H1 (cell line): ENCODE data around the gene MAPK1. TPM values are rescaled to one million over a fixed set of nuclear protein-coding genes. Genes with fewer than 3 reads are reported as not detected.
A peak's percentile ranks its signal among the peaks of the same experiment; 100 is the strongest.

Source experiments
- CTCF ChIA-PET: fragments of 300-600 bp; sonication (Branson Sonifier 250); formaldehyde crosslinking; loops from one replicate; lab custom pipeline; 2021; ENCODE audit not compliant: partially characterized antibody; lab: Charles Lee
- POLR2A ChIA-PET: fragments of 300-600 bp; sonication (Branson Sonifier 250); formaldehyde crosslinking; loops from one replicate; lab custom pipeline; 2021; ENCODE audit warnings: inconsistent platforms; ENCODE audit not compliant: partially characterized antibody; lab: Charles Lee
- DNase-seq, 2 experiments: peaks; one replicate each; pipeline versions ENCODE4 v3.0.0 to v3.0.0-alpha.2; 2010 to 2022; ENCODE audit warnings: low spot score in 2 of 2, low read depth in 1 of 2, mixed read lengths in 1 of 2
- FAIRE-seq: peaks from 2 replicates; lab custom pipeline; 2011; peaks lifted over from hg19 to GRCh38; lab: Jason Lieb, UNC
- H2AFZ ChIP-seq: 2 replicates; pipeline ENCODE4 v1.8.1; 2012; ENCODE audit warnings: low read length, inconsistent platforms
- H2AK5ac ChIP-seq: 2 replicates; pipeline ENCODE4 v1.6.1; 2013; ENCODE audit warnings: low read depth, low read length
- H2BK120ac ChIP-seq: replicated peaks from 2 replicates; pipeline ENCODE3; 2013; ENCODE audit warnings: low read depth, low read length, inconsistent platforms
- H2BK12ac ChIP-seq: 2 replicates; pipeline ENCODE4 v1.6.1; 2013; ENCODE audit warnings: low read depth, low read length
- H2BK15ac ChIP-seq: 2 replicates; pipeline ENCODE4 v1.6.1; 2013; ENCODE audit warnings: low read length
- H2BK20ac ChIP-seq: 2 replicates; pipeline ENCODE4 v1.6.1; 2013; ENCODE audit warnings: low read length
- H2BK5ac ChIP-seq: 2 replicates; pipeline ENCODE4 v1.6.1; 2013; ENCODE audit warnings: low read depth, low read length
- H3K14ac ChIP-seq: 2 replicates; pipeline ENCODE4 v1.6.1; 2013; ENCODE audit warnings: inconsistent platforms; ENCODE audit not compliant: insufficient read length
- H3K18ac ChIP-seq: 2 replicates; pipeline ENCODE4 v1.6.1; 2013; ENCODE audit warnings: low read length; ENCODE audit errors: extremely low read depth
- H3K23ac ChIP-seq: 2 replicates; pipeline ENCODE4 v1.6.1; 2013; ENCODE audit warnings: inconsistent platforms; ENCODE audit not compliant: insufficient read length
- H3K23me2 ChIP-seq: 2 replicates; pipeline ENCODE4 v1.6.1; 2013; ENCODE audit warnings: low read depth, low read length
- H3K27ac ChIP-seq: 2 replicates; pipeline ENCODE4 v1.6.1; 2011; ENCODE audit warnings: low read depth, low read length, inconsistent platforms
- H3K27me3 ChIP-seq, 4 experiments: replicated peaks in 1 of 4; 1 replicate in 1 of 4; 2 replicates in 3 of 4; pipeline versions ENCODE4 v1.6.1 to v1.8.1; 2011 to 2013; ENCODE audit warnings: low read length in 3 of 4, mild to moderate bottlenecking in 3 of 4, inconsistent platforms in 2 of 4, mixed read lengths in 2 of 4, moderate library complexity in 1 of 4; ENCODE audit not compliant: control insufficient read depth in 3 of 4, insufficient read depth in 3 of 4; ENCODE audit errors: extremely low read depth in 1 of 4
- H3K36me3 ChIP-seq, 4 experiments: 2 replicates each; pipeline versions ENCODE4 v1.6.1 to v1.8.1; 2011 to 2013; ENCODE audit warnings: mild to moderate bottlenecking in 4 of 4, low read length in 3 of 4, moderate library complexity in 2 of 4, control low read depth in 1 of 4, inconsistent platforms in 1 of 4; ENCODE audit not compliant: insufficient read depth in 4 of 4, control insufficient read depth in 2 of 4
- H3K4ac ChIP-seq: replicated peaks from 2 replicates; pipeline ENCODE3; 2013; ENCODE audit warnings: low read length, low read depth, mixed read lengths, inconsistent platforms; ENCODE audit not compliant: insufficient read length
- H3K4me1 ChIP-seq, 4 experiments: replicated peaks in 1 of 4; 1 replicate in 1 of 4; 2 replicates in 3 of 4; pipeline versions ENCODE4 v1.6.1 to v1.8.1; 2011 to 2013; ENCODE audit warnings: low read length in 3 of 4, inconsistent platforms in 2 of 4, mixed read lengths in 1 of 4; ENCODE audit not compliant: insufficient read depth in 4 of 4, control insufficient read depth in 3 of 4
- H3K4me2 ChIP-seq, 2 experiments: 2 replicates each; pipeline versions ENCODE4 v1.6.1 to v1.8.1; 2011 to 2013; ENCODE audit warnings: low read depth in 2 of 2, low read length in 2 of 2, control low read depth in 1 of 2, inconsistent platforms in 1 of 2, mild to moderate bottlenecking in 1 of 2; ENCODE audit not compliant: insufficient read depth in 1 of 2
- H3K4me3 ChIP-seq, 4 experiments: fragments of 200-600, 300-600 bp in 1 of 4; sonication (generic), shearing (Covaris generic), sonication (Bioruptor Twin) in 1 of 4; 2 replicates each; pipeline versions ENCODE4 v1.5.1 to v1.8.1; 2011 to 2016; ENCODE audit warnings: low read length in 4 of 4, low read depth in 3 of 4, control low read depth in 2 of 4, inconsistent platforms in 2 of 4, mild to moderate bottlenecking in 2 of 4, mixed read lengths in 1 of 4, moderate library complexity in 1 of 4; ENCODE audit not compliant: insufficient read depth in 2 of 4; ENCODE audit errors: extremely low read depth in 1 of 4
- H3K56ac ChIP-seq: replicated peaks from 2 replicates; pipeline ENCODE3; 2013; ENCODE audit warnings: low read depth, mild to moderate bottlenecking, mixed read lengths, low read length, inconsistent platforms; ENCODE audit not compliant: insufficient read length
- H3K79me1 ChIP-seq: 2 replicates; pipeline ENCODE4 v1.6.1; 2013; ENCODE audit warnings: low read depth, low read length, control low read depth
- H3K79me2 ChIP-seq, 2 experiments: 2 replicates each; pipeline versions ENCODE4 v1.6.1 to v1.8.1; 2012 to 2013; ENCODE audit warnings: low read length in 2 of 2, mild to moderate bottlenecking in 2 of 2, inconsistent platforms in 1 of 2; ENCODE audit not compliant: insufficient read depth in 2 of 2, control insufficient read depth in 1 of 2
- H3K9ac ChIP-seq, 4 experiments: replicated peaks in 1 of 4; 1 replicate in 1 of 4; 2 replicates in 3 of 4; pipeline versions ENCODE4 v1.6.1 to v1.8.1; 2011 to 2013; ENCODE audit warnings: low read depth in 3 of 4, low read length in 3 of 4, control low read depth in 2 of 4, mild to moderate bottlenecking in 2 of 4, moderate library complexity in 2 of 4, inconsistent platforms in 1 of 4; ENCODE audit errors: extremely low read depth in 1 of 4
- H3K9me3 ChIP-seq, 2 experiments: 2 replicates each; pipeline versions ENCODE4 v1.6.1 to v1.8.1; 2012 to 2013; ENCODE audit warnings: mild to moderate bottlenecking in 2 of 2, moderate library complexity in 2 of 2, control low read depth in 1 of 2, inconsistent platforms in 1 of 2, low read depth in 1 of 2, low read length in 1 of 2, mixed read lengths in 1 of 2; ENCODE audit not compliant: insufficient read depth in 2 of 2
- H4K20me1 ChIP-seq, 2 experiments: replicated peaks in 1 of 2; 2 replicates each; pipeline versions ENCODE3 to v1.8.1; 2011 to 2013; ENCODE audit warnings: inconsistent platforms in 2 of 2, low read length in 2 of 2, mild to moderate bottlenecking in 1 of 2; ENCODE audit not compliant: insufficient read depth in 2 of 2, control insufficient read depth in 1 of 2
- H4K5ac ChIP-seq: 2 replicates; pipeline ENCODE4 v1.6.1; 2013; ENCODE audit warnings: low read length, low read depth, mixed read lengths, inconsistent platforms; ENCODE audit not compliant: insufficient read length
- H4K8ac ChIP-seq: 2 replicates; pipeline ENCODE4 v1.8.0; 2013; ENCODE audit warnings: mild to moderate bottlenecking, moderate library complexity, low read length, inconsistent platforms; ENCODE audit not compliant: insufficient read depth; ENCODE audit errors: extremely low read depth
- H4K91ac ChIP-seq: replicated peaks from 2 replicates; pipeline ENCODE3; 2013; ENCODE audit warnings: low read length, mixed read lengths, inconsistent platforms; ENCODE audit not compliant: insufficient read length
- BCL11A ChIP-seq, 2 experiments: IDR thresholded peaks; one replicate each; pipeline ENCODE4 v1.6.1; 2011; ENCODE audit warnings: low read depth in 2 of 2, low read length in 2 of 2, mild to moderate bottlenecking in 2 of 2
- BRCA1 ChIP-seq: IDR thresholded peaks from 2 replicates; pipeline ENCODE4 v1.6.1; 2012; ENCODE audit warnings: low read depth, low read length, improper control_type of control experiment
- CHD1 ChIP-seq: IDR thresholded peaks from 2 replicates; pipeline ENCODE4 v1.6.1; 2012; ENCODE audit warnings: low read depth, low read length, improper control_type of control experiment
- CREB1 ChIP-seq: IDR thresholded peaks from 2 replicates; pipeline ENCODE4 v1.6.1; 2012; ENCODE audit warnings: inconsistent platforms
- FOSL1 ChIP-seq: IDR thresholded peaks from 2 replicates; pipeline ENCODE4 v1.6.1; 2011; ENCODE audit warnings: mild to moderate bottlenecking, low read depth, low read length, moderate library complexity; ENCODE audit not compliant: insufficient read depth
- GTF2F1 ChIP-seq: IDR thresholded peaks from 2 replicates; pipeline ENCODE4 v1.6.1; 2012; ENCODE audit warnings: low read depth, low read length, improper control_type of control experiment, borderline replicate concordance
- MAFK ChIP-seq: IDR thresholded peaks from 2 replicates; pipeline ENCODE4 v1.6.1; 2012; ENCODE audit warnings: low read depth, mild to moderate bottlenecking, improper control_type of control experiment, low read length
- PHF8 ChIP-seq: fragments of 200-600 bp; sonication (generic); conservative IDR thresholded peaks from 2 replicates; pipeline ENCODE4 v1.7.1; 2012; ENCODE audit warnings: low read depth, mild to moderate bottlenecking, inconsistent platforms, low read length, moderate library complexity
- RFX5 ChIP-seq: IDR thresholded peaks from 2 replicates; pipeline ENCODE4 v1.6.1; 2011; ENCODE audit warnings: low read depth, low read length, improper control_type of control experiment, borderline replicate concordance
- SAP30 ChIP-seq: fragments of 300-600 bp; sonication (generic); IDR thresholded peaks from 2 replicates; pipeline ENCODE4 v1.7.1; 2012; ENCODE audit warnings: low read length, moderate library complexity, mild to moderate bottlenecking, inconsistent platforms; ENCODE audit not compliant: insufficient read depth, insufficient replicate concordance
- SIN3A ChIP-seq, 2 experiments: IDR thresholded peaks in 1 of 2; conservative IDR thresholded peaks in 1 of 2; 2 replicates each; pipeline ENCODE4 v1.6.1; 2011 to 2012; ENCODE audit warnings: low read length in 2 of 2, improper control_type of control experiment in 1 of 2, low read depth in 1 of 2, mild to moderate bottlenecking in 1 of 2
- TBP ChIP-seq: IDR thresholded peaks from 2 replicates; pipeline ENCODE4 v1.6.1; 2011; ENCODE audit warnings: low read depth, low read length, improper control_type of control experiment
- TEAD4 ChIP-seq: IDR thresholded peaks from 2 replicates; pipeline ENCODE4 v1.6.1; 2012; ENCODE audit warnings: low read depth, low read length, inconsistent platforms, mixed read lengths
- WGBS, 2 experiments: shearing (Covaris generic) in 1 of 2; methylation state at CpG; one replicate each; pipeline versions ENCODE4 v1.1.6 to v1.1.7; 2013 to 2015; ENCODE audit warnings: low lambda C conversion rate in 2 of 2, mixed read lengths in 2 of 2, inconsistent platforms in 1 of 2, low coverage in 1 of 2, missing lambda C conversion rate in 1 of 2; ENCODE audit not compliant: insufficient replicate concordance in 2 of 2, insufficient coverage in 1 of 2, insufficient read length in 1 of 2; ENCODE audit errors: extremely low coverage in 1 of 2, missing lambda C conversion rate in 1 of 2; 5-methylcytosine and 5-hydroxymethylcytosine counted together
- polyA plus RNA-seq, 7 experiments: library from polyadenylated mRNA; depleted of rRNA in 3 of 7; stranded (reverse) in 5 of 7; unstranded in 2 of 7; fragments of >200 nt in 5 of 7; fragments of 200-250 nt in 2 of 7; gene quantifications; 1 replicate in 5 of 7; 2 replicates in 1 of 7; 4 replicates in 1 of 7; pipeline versions ENCODE4 v1.2.1 to v1.2.3, GENCODE V29; 2011 to 2013; ENCODE audit warnings: missing spikeins in 2 of 7, mixed read lengths in 2 of 7
- total RNA-seq: library from RNA; stranded (reverse); fragmentation: NEBNext Ultra II Directional; extraction: Animal tissue kit (Norgen Biotek cat#: 25700); gene quantifications from 2 replicates; pipeline ENCODE4 v1.2.1, GENCODE V29; 2021
- TF ChIP-seq, protein P1 (sequence below): IDR thresholded peaks from 2 replicates; pipeline ENCODE4 v1.6.1; 2012; ENCODE audit warnings: inconsistent platforms

Gene MAPK1
- total and polyA plus RNA-seq, 2 of the 8 experiments (the other 6 are each of a cell fraction or from before 2014, with no cell fraction given): 28.1 to 101 TPM

DNA sequence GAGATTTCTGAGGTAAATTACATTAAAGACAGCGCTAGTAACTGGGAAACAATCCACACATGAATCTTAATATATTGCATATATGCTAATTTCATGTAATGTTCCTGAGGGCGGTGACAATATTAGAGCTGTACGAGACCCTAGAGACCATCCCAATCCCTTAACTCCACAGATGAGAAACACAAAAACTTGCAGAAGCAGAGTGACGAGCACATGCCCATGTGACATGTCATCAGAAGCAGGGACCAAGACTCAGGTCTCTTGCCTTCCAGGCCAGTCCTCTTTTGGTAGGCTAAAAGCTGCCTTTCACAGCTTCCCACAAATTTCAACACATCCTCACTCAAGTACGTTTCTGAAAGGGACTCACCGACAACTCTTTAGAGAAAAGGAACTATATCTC, 11.8 kb downstream of the MAPK1 start:
- DNase-seq (no peak), FAIRE-seq (no peak)
- H3K4ac ChIP-seq: no peak overlapping the region
- H2AFZ ChIP-seq: no peak overlapping the region
- no peak overlapping the region for H3K18ac ChIP-seq
- H3K4me3 ChIP-seq: no peak overlapping the region
- H3K14ac ChIP-seq: no peak overlapping the region
- CTCF ChIA-PET: interaction anchor here (0.6 to 1.3 kb wide), 2 partner anchors 16 to 36 kb away, joined by 3 to 6 read pairs; no protein-coding TSS in a partner anchor
- H2BK12ac ChIP-seq: no peak overlapping the region
- no peaks in the 10 kb centered on the region for H3K9me3 ChIP-seq
- no peaks in the 10 kb centered on the region for H3K36me3 ChIP-seq
- peaks cover 21 to 28% of the 10 kb centered on the region in 2 experiments for H4K20me1 ChIP-seq
- POLR2A ChIA-PET: interaction anchor here (0.6 to 1.6 kb wide), 3 partner anchors 9 to 110 kb away, joined by 3 to 5 read pairs (median 4); partner anchors contain the start of gene MAPK1
- no peak overlapping the region for H3K23ac ChIP-seq
- no peak overlapping the region for H2BK15ac ChIP-seq
- H3K79me2 ChIP-seq: peaks cover 13 to 99% of the 10 kb centered on the region in 2 experiments; a peak in 3 of 4 replicates
- H2AK5ac ChIP-seq: no peak overlapping the region
- H3K27me3 ChIP-seq: no peaks in the 10 kb centered on the region
- peak overlapping the region in 1 of 4 experiments; percentile 18; a peak in 1 of 7 replicates for H3K9ac ChIP-seq
- H3K4me2 ChIP-seq: no peak overlapping the region
- no peak overlapping the region for H2BK20ac ChIP-seq
- H2BK5ac ChIP-seq: no peak overlapping the region
- H3K4me1 ChIP-seq: peaks cover 0 to 4% (median under 1%) of the 10 kb centered on the region in 4 experiments; a peak in 3 of 7 replicates
- no peak overlapping the region for H4K8ac ChIP-seq
- H3K56ac ChIP-seq: no peak overlapping the region
- WGBS, 2 experiments: 94% methylated on average over 6 of the region's 6 CpGs; no CpG with 5 or more reads in 1 of the 2 experiments
- H3K79me1 ChIP-seq: peaks cover 13% of the 10 kb centered on the region
- no peaks in the 10 kb centered on the region for H3K23me2 ChIP-seq
- H4K91ac ChIP-seq: no peak overlapping the region
- H3K27ac ChIP-seq: no peak overlapping the region
- H2BK120ac ChIP-seq: no peak overlapping the region
- H4K5ac ChIP-seq: no peak overlapping the region
- TF ChIP-seq RFX5 (no peak), BCL11A (IDR thresholded peaks at IDR 0.05; ENCODE audit: low read depth in 2 of 2, low read length in 2 of 2) (no peak), GTF2F1 (no peak), BRCA1 (no peak), PHF8 (no peak), CHD1 (no peak), SAP30 (no peak), SIN3A (conservative IDR thresholded peaks at IDR 0.05 in 1 of 2, IDR thresholded peaks at IDR 0.05 in 1 of 2; ENCODE audit: low read depth in 1 of 2, low read length in 2 of 2) (no peak), TEAD4 (no peak), TBP (no peak), FOSL1 (no peak), MAFK (no peak), CREB1 (no peak)
- TF ChIP-seq, protein P1, sequence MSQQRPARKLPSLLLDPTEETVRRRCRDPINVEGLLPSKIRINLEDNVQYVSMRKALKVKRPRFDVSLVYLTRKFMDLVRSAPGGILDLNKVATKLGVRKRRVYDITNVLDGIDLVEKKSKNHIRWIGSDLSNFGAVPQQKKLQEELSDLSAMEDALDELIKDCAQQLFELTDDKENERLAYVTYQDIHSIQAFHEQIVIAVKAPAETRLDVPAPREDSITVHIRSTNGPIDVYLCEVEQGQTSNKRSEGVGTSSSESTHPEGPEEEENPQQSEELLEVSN: no peak
